Kidney (tissue), 14 donors: Measurements from ENCODE around the gene RASL10B. TPM values are rescaled to one million over a fixed set of nuclear protein-coding genes. Genes with fewer than 3 reads are reported as not detected.

Experiments used
- DNase-seq, 5 donors: peaks; one replicate each; pipeline ENCODE4 v3.0.0-alpha.2; 2013 to 2020
- FAIRE-seq: peaks from 2 replicates; lab custom pipeline; 2012; peaks lifted over from hg19 to GRCh38; lab: Jason Lieb, UNC
- H3K27ac ChIP-seq, 2 donors: one replicate each; pipeline ENCODE4 v1.7.0; 2013; ENCODE audit warnings: low read depth in 2 of 2, low read length in 2 of 2, inconsistent platforms in 1 of 2
- H3K27me3 ChIP-seq: one replicate; pipeline ENCODE4 v1.7.1; 2013; ENCODE audit warnings: low read length, inconsistent platforms; ENCODE audit not compliant: control insufficient read depth, insufficient read depth
- H3K36me3 ChIP-seq, 3 donors: one replicate each; pipeline versions ENCODE4 v1.7.0 to v1.7.1; 2013; ENCODE audit warnings: low read length in 3 of 3, control low read depth in 1 of 3, inconsistent platforms in 1 of 3; ENCODE audit not compliant: insufficient read depth in 3 of 3, control insufficient read depth in 2 of 3
- H3K4me1 ChIP-seq, 3 donors: one replicate each; pipeline versions ENCODE4 v1.7.0 to v1.7.1; 2013; ENCODE audit warnings: low read length in 3 of 3, inconsistent platforms in 1 of 3, low read depth in 1 of 3; ENCODE audit not compliant: control insufficient read depth in 2 of 3, insufficient read depth in 2 of 3
- H3K4me3 ChIP-seq, 3 donors: one replicate each; pipeline versions ENCODE4 v1.7.0 to v1.8.1; 2013; ENCODE audit warnings: low read length in 3 of 3, control low read depth in 1 of 3, inconsistent platforms in 1 of 3
- H3K9ac ChIP-seq, 3 donors: one replicate each; pipeline versions ENCODE4 v1.7.0 to v1.7.1; 2013; ENCODE audit warnings: low read length in 3 of 3, control low read depth in 1 of 3, inconsistent platforms in 1 of 3
- H3K9me3 ChIP-seq, 3 donors: one replicate each; pipeline versions ENCODE4 v1.7.0 to v1.7.1; 2013; ENCODE audit warnings: low read length in 3 of 3, control low read depth in 1 of 3, inconsistent platforms in 1 of 3; ENCODE audit not compliant: control insufficient read depth in 2 of 3, insufficient read depth in 1 of 3
- CTCF ChIP-seq: IDR thresholded peaks from 3 replicates; pipeline ENCODE4 v1.5.1; 2012; ENCODE audit warnings: mild to moderate bottlenecking, moderate library complexity, borderline replicate concordance; ENCODE audit not compliant: insufficient read depth; ENCODE audit errors: extremely low read depth
- intact Hi-C: fragments of 100-400 bp; cut with DNase I; formaldehyde crosslinking; loops from one replicate; pipeline ENCODE4 v1.11.1; 2022
- polyA plus RNA-seq: library from polyadenylated mRNA; stranded (reverse); fragments of 350-450 nt; fragmentation: Illumina TruSeq; extraction: RNeasy Lipid Tissue Mini Kit (QIAGEN cat#74804); gene quantifications from one replicate; pipeline ENCODE4 v1.2.3, GENCODE V29; 2014; ENCODE audit warnings: low read depth, low replicate concordance; ENCODE audit not compliant: insufficient read depth
- total RNA-seq: library from RNA; stranded (reverse); fragmentation: NEBNext Ultra II Directional; extraction: Animal tissue kit (Norgen Biotek cat#: 25700); gene quantifications from one replicate; pipeline ENCODE4 v1.2.1, GENCODE V29; 2021
- donor health status: control.
- donor health status: control.
- donor health status: control.
- donor health status: control.
- donor health status: control.
- donor health status: DM: yes; HTN: yes; CAD: no.
- donor health status: Normal renal cell carcinoma (clear cell type).

Gene RASL10B
- total and polyA plus RNA-seq, 2 donors from 2014 or later: 1.5 to 2.4 TPM

GRCh38 chr17:35769895-35770486 lies 38.6 kb downstream of the RASL10B start:
- Histone ChIP-seq H3K4me1 (no peaks in the 10 kb centered on the region), H3K9me3 (no peaks in the 10 kb centered on the region), H3K27ac (no peak overlapping the region), H3K27me3 (no peaks in the 10 kb centered on the region), H3K9ac (no peak overlapping the region), H3K4me3 (no peak overlapping the region), H3K36me3 (no peaks in the 10 kb centered on the region)
- DNase-seq (no peak), FAIRE-seq (no peak)
- TF ChIP-seq CTCF: no peak
- intact Hi-C loops: loop anchor here (5.0 kb wide), 1 partner anchor 37 kb away; the partner anchor contains the start of gene TAF15

GRCh38 chr17:35773129-35773528 lies 41.7 kb downstream of the RASL10B start:
- intact Hi-C loops: no loop called here
- TF ChIP-seq CTCF: no peak
- no peak overlapping the region for H3K9ac ChIP-seq
- H3K27me3 ChIP-seq: no peaks in the 10 kb centered on the region
- DNase-seq: no peak
- no peaks in the 10 kb centered on the region for H3K9me3 ChIP-seq
- H3K4me1 ChIP-seq: no peaks in the 10 kb centered on the region
- no peaks in the 10 kb centered on the region for H3K36me3 ChIP-seq
- FAIRE-seq: no peak
- no peak overlapping the region for H3K27ac ChIP-seq
- no peak overlapping the region for H3K4me3 ChIP-seq

DNA sequence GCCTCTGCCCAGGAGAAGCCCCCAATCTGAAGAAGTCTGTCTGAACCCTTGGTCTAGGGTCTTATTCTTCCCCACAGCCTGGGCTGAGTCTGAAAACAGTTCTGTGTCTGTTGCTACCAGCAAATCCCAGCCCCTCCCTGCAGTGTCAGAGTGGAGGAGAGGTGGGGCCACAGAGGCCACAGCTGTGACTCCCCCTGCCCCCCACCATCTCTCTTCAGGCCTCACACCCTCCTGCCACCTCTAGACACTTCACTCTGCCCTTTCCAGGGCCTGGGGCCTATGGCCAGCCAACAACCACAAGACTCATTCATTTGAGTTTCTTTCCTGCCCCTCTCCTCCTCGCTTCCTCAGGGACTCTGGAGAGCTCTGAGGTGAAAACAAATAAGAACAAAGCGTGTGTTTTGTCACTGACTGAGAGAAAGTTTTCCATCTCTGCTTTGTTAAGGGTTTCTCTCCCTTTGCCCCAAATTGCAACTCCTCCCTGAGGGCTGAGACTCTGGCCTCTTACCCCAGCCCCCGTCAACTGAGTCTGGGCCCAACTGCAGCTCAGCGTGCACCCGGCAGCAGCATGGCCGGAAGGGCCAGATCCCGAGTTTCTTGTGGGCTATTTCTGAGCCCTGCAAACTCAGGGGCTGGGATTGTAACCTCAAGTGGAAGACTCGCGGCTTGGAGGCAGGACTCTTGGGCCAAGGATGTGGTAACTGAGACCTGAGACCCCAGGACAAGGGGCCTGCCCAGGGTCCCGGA lies 42.4 kb downstream of the RASL10B start:
- Histone ChIP-seq H3K9ac (no peak overlapping the region), H3K27ac (no peak overlapping the region), H3K36me3 (no peaks in the 10 kb centered on the region), H3K27me3 (no peaks in the 10 kb centered on the region), H3K4me1 (no peaks in the 10 kb centered on the region), H3K9me3 (no peaks in the 10 kb centered on the region), H3K4me3 (no peak overlapping the region)
- intact Hi-C loops: no loop called here
- FAIRE-seq (no peak), DNase-seq (no peak)
- no peak for TF ChIP-seq CTCF
